ENCODE measurements around the gene LETMD1.

- no peak for TF ChIP-seq EZH2 (IDR thresholded peaks at IDR 0.05; ENCODE audit: insufficient read depth, poor library complexity, severe bottlenecking)
- TF ChIP-seq EZH2phosphoT487 (IDR thresholded peaks at IDR 0.05; ENCODE audit: insufficient read depth, low read depth), result no peak
These were observed 22.1 kb upstream of the LETMD1 start, which contains the start of gene SLC11A2 for GRCh38 chr12:51025836-51026638.

All from GM23248 (cell line).